Stimulated activated CD8-positive, alpha-beta memory T cell treated with anti-CD3 and anti-CD28 coated beads, Interleukin-4, amount 100 ng/mL, for 4 hours (primary cell): ENCODE measurements around the gene ZNF362.
"Not testable (repeated sequence)": the region's sequence is repeated elsewhere in the genome, so short reads cannot be mapped to it uniquely, and the experiment has no call there.

ENCODE experiments used
- DNase-seq, 2 donors: peaks; one replicate each; pipeline ENCODE4 v3.0.0-alpha.2; 2020; ENCODE audit warnings: low read depth in 2 of 2, low spot score in 1 of 2

Gene ZNF362

DNA sequence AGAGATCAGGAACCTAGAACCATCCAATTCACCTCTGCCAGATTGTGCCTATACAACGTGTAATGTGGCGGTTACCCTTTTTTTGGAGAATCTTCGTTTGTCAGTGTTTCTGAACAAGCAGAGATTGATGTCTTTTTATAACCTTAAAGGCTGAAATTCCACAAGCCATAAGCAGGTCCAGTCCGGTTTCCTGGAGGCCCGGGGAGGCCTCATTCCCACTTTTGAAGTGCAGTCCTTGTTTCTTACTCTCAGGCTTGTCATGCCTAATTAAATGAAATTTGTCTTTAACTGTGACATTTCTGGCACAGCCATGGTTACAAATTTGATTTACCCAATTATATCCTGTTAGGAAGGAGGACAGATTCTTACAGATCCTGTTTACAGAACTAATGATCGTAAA is 27.8 kb downstream of the ZNF362 start:
- DNase-seq: no peak

DNA sequence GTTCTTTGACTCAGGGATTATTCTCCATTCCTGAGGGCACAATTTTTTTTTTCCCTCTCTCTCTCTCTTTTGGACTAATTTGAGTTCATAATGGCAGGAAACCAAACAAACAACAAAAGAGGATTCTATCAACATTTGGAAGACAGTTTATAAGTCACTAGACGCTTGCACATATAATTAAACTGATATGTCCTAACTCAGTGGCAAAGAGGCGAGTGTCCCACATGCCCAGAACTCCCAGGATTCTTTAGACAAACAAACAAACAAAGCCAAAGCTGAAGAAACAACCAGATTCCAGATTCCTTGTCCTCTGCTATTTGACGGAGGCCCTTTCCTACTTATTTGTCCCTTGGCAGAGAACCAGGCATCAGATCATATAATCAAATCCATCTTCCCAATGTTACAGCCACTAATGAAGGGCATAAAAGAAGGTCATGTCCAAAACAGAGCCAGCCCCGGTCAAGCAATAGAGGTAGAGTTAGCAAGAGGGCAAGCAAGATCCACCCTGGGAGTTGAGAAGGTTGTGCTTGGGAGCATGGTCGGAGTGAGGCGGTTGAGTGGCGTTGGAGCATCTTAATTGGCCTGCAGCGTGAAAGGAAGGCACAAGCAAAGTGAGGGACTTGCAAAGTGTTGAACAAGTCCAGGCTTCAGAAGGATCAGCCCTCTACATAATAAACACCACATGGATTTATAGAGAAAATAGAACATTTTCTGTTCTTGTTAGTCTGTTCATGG is 30.3 kb downstream of the ZNF362 start:
- DNase-seq: no peak

- DNase-seq: no peak
Measured at GRCh38 chr1:33287317-33287716, 31.0 kb downstream of the ZNF362 start.

- DNase-seq: no peak
Measured at GRCh38 chr1:33288976-33289857, 32.9 kb downstream of the ZNF362 start.

DNA sequence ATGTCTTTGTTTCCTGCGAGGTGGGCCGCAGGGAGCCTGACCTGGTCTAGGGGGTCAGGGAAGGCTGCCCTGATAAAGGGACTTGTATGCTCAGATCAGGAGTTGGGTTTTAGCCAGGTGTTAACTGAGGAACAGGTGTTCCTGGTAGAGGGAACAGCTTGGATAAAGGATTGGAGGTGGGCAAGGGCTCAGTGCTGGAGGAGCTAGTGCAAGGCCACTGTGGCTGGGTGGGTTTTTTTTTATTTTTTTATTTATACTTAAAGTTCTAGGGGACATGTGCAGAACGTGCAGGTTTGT is 33.5 kb downstream of the ZNF362 start:
- no peak for DNase-seq

- DNase-seq: not testable (repeated sequence)
Measured at GRCh38 chr1:33290615-33291014, 34.3 kb downstream of the ZNF362 start.

- no peak for DNase-seq
Measured at GRCh38 chr1:33292726-33293340, 36.5 kb downstream of the ZNF362 start.

GRCh38 chr1:33294071-33295010 is 38.0 kb downstream of the ZNF362 start:
- no peak for DNase-seq

DNA sequence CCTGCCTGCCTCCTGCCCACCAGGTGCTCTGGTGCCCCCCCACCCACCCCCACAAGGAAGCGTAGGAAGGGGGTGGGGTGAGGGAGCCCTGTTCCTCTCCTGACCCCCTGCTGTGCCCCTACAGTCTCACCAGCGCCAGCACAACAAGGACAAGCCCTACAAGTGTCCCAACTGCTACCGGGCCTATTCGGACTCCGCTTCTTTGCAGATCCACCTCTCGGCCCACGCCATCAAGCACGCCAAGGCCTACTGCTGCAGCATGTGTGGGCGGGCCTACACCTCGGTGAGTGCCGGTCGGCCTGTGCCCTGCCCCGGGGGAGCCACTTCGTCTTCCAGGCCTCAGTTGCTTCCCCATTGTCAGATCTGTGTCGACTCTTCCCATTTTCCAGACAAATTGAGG is 38.7 kb downstream of the ZNF362 start:
- DNase-seq: no peak

GRCh38 chr1:33295450-33296081 is 39.3 kb downstream of the ZNF362 start:
- peak; percentile 71 to 80 for DNase-seq

DNA sequence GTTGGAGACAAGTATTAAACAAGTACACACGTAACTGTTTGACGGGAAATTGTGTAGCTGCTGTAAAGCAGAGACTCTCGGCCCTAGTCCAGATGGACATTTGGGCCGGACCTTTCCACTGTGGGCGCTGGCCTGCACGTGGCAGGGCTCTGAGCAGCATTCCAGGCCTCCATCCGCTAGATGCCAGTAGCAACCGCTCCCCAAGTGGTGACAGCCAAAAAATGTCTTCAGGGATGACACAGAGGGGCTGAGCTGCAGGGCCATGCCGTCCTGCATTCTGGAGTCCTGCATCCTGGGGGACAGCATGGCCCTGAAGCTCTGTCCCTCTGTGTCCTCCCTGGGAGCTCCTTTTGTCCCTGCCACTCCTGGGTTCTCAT is 39.8 kb downstream of the ZNF362 start:
- DNase-seq: no peak

DNA sequence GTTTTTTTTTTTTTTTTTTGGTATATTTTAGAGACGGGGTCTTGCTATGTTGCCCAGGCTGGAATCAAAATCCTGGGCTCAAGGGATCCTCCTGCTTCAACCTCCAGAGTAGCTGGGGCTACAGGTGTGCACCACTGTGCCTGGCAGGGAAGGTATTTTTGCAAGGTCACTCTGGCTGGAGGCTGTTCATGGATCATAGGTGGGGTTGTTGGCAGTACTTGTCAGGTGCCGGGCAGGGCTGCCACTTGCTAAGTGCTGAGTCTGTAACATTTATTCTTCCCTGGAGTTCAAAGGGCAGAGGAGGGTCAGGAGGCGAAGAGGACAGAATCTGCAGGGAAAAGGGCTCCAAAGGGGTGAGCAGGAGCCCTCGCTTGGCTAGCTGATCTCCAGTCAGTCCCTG is 40.5 kb downstream of the ZNF362 start:
- no peak for DNase-seq

GRCh38 chr1:33297911-33298622 is 41.8 kb downstream of the ZNF362 start:
- no peak for DNase-seq

DNA sequence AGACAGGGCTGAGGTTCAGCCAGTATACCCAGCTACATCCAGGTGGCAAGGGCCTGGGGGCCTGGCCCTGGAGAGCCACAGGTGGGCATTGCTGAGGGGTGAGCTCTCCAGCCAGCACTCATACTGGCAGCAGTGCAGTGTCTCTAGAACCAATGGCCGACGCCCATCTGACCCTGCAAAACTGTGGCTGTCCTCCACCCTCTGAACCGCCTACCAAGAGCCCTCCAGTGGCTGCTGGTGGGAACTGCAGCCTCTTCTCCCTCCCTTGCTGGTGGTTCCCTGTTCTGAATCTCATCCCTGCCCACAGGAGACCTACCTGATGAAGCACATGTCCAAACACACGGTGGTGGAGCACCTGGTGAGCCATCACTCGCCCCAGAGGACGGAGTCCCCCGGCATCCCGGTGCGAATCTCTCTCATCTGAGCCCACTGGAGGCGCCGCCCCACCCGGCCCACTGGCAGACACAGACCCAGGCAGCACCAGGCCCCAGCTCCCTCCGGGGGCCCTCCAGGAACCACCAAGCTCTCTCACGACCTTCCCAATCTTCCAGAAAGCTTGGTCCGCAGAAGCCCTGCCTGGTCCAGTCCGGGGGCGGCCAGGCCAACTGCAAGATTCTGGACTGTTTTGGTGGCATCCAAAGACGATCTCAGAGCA is 42.5 kb downstream of the ZNF362 start:
- peak; percentile 9 to 12 for DNase-seq

DNA sequence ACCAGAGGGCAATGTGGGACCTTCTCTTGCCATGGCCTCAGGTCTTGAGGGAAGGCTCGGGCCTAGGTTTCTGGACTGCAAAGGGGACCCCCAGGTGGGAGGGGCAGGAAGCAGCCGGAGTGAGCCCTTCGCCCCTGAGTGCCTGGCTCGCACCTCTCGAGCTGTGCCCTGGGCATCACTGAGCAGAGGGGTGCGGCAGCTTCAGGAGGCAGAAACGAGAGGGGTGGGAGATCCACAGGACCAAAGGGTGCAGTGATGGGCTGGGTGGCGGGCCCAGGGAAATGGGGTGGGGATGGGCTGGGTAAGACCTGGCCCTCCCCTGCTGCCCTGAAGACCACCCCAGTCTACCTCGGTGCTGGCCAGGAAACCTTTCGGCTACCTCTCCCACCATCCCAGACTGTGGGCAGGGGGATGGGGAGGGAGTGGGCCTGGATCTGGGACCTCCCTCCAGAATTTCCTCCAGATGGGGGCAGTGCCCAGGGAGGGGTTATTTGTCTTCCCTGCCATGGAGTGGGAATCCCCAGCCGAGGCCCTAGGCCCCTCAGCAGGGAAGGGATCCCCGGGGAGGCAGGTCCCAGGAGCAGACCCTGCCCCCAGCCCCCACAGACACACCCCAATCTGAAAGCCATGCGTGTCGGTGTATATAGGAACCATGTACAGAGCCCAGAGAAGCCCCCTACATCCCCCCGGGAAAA is 43.3 kb downstream of the ZNF362 start:
- DNase-seq: no peak

DNA sequence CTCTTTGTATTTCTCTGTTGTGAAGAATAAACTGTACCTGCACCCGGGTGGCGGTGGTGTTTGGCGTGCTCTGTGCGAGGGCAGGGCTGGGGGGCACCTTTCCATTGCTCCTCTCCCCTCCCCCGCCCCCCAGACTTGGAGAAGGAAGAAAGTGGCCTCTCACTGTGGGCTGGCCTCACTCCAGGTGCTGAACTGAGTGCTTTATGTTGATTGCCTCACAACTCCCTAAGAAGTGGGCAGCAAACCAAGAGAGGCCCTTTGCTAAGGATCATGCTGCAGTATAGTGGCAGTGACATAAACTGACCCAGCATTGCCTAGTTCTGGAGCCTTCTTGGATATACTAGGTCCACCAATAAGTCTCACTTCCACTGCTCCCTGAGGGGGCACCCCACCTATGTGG is 44.4 kb downstream of the ZNF362 start:
- DNase-seq: no peak

GRCh38 chr1:33301273-33301984 is 45.1 kb downstream of the ZNF362 start:
- DNase-seq: no peak

DNA sequence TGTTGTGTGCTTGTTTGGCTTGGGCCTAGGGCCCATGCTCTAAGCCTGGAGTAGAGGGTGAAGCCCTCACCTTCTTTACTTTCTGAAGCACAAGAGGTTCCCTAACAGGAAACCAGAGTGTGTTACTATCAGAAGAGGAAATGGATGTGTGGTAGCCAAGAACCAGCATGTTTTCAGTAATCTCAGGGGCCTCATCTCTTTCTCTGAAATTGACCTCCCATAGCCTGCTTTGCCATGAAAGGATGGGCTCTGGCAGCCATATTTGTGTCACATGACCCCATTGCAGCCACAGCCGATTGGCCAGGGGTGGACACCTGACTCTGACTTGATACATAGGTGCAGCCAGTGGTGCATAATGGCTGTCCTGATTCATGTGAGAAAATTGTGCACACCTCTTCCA is 46.0 kb downstream of the ZNF362 start:
- no peak for DNase-seq
